NCI-H345 treated with DMSO at 0.1 percent for 48 hours (cell line): Measurements from ENCODE around the gene PCDHB16.
"Not testable (repeated sequence)": the region's sequence is repeated elsewhere in the genome, so short reads cannot be mapped to it uniquely, and the experiment has no call there.

Experiments used
- DNase-seq: peaks from one replicate; lab custom pipeline; 2025; ENCODE audit not compliant: unreplicated experiment; lab: John Stamatoyannopoulos, UW

The PCDHB16 gene

DNA sequence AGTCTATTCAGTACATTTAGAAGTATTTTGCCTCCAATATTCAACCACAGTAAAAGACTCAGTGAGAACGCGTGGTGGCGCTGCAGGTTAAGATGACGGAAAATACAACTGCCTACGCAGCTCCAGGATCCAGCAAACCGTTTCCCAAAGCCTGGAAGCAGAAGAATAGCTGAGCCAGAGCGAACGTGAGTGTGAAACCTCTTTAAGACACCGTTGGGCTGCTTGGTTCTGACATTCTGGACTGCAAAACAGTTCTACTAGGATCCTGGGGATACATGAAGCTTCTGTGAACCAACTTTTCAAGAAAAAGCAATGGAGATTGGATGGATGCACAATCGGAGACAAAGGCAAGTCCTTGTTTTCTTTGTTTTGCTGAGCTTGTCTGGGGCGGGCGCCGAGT, at the start of gene PCDHB16:
PCDHB16 (plus strand) TSS at position 140 of the 400 bp plus-strand sequence; CDS start at position 313, 173 bp downstream.
- DNase-seq: no peak

DNA sequence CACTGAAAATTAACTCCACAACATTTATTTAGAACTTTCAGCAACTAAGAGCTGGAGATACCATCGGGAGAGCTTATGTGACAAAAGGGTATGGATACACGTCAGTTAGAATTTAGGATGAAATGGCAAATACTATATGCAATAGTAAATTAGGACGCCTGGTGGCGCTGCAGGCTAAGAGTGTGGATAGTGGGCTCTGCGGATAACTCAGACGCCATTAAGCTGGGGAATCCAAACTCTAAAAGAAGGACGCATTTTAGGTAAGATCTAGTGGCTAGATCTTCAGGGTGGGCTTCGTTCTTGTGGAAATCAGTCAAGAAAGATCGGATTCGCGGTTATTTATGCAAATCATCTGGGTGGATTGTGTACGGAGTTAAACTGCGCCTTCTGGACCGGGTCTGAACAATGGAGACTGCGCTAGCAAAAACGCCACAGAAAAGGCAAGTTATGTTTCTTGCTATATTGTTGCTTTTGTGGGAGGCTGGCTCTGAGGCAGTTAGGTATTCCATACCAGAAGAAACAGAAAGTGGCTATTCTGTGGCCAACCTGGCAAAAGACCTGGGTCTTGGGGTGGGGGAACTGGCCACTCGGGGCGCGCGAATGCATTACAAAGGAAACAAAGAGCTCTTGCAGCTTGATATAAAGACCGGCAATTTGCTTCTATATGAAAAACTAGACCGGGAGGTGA, 47.0 kb upstream of the PCDHB16 start, which contains the start of gene PCDHB5:
PCDHB5 (plus strand) TSS at position 177 of the 688 bp plus-strand sequence; CDS start at position 406, 229 bp downstream.
- DNase-seq: no peak

DNA sequence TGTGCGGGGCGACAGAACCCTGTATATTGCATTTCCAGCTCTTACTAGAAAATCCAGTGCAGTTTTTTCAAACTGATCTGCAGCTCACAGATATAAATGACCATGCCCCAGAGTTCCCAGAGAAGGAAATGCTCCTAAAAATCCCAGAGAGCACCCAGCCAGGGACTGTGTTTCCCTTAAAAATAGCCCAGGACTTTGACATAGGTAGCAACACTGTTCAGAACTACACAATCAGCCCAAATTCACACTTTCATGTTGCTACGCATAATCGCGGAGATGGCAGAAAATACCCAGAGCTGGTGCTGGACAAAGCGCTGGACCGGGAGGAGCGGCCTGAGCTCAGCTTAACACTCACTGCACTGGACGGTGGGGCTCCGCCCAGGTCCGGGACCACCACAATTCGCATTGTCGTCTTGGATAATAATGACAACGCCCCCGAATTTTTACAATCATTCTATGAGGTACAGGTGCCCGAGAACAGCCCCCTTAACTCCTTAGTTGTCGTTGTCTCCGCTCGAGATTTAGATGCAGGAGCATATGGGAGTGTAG, 46.4 kb upstream of the PCDHB16 start:
- DNase-seq: no peak

GRCh38 chr5:141137346-141137745, 44.8 kb upstream of the PCDHB16 start:
- not testable (repeated sequence) for DNase-seq

DNA sequence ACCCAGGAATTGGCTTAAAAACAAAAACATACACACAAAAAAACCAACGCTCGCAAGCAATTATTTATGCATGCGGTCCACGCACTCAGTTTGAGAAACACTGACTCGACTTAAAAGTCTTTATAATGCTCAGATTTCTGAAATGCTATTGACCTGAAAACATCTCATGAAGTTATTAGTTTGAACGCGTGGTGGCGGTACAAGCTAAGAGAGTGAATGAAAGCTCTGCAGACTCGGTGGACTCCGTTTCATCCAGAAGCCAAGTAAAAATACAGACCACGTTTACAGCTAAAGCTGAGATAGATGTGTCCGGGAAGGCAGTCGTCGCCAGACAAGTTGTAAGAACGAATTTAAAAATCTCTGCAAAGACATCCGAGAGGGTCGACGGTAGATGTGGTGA, 32.4 kb upstream of the PCDHB16 start, which contains the start of gene PCDHB6:
PCDHB6 (plus strand) TSS at position 246 of the 400 bp plus-strand sequence. CDS start 201 bp downstream, outside the sequence.
- DNase-seq: no peak

- DNase-seq: no peak
Measured at GRCh38 chr5:141150224-141150992, 31.8 kb upstream of the PCDHB16 start.

GRCh38 chr5:141150993-141151325, 31.2 kb upstream of the PCDHB16 start:
- DNase-seq: no peak

DNA sequence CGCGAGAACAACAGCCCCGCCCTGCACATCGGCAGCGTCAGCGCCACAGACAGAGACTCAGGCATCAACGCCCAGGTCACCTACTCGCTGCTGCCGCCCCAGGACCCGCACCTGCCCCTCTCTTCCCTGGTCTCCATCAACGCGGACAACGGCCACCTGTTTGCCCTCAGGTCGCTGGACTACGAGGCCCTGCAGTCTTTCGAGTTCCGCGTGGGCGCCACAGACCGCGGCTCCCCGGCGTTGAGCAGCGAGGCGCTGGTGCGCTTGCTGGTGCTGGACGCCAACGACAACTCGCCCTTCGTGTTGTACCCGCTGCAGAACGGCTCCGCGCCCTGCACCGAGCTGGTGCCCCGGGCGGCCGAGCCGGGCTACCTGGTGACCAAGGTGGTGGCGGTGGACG, 30.6 kb upstream of the PCDHB16 start:
- not testable (repeated sequence) for DNase-seq

- not testable (repeated sequence) for DNase-seq
Measured at GRCh38 chr5:141152096-141152495, 30.1 kb upstream of the PCDHB16 start.

DNA sequence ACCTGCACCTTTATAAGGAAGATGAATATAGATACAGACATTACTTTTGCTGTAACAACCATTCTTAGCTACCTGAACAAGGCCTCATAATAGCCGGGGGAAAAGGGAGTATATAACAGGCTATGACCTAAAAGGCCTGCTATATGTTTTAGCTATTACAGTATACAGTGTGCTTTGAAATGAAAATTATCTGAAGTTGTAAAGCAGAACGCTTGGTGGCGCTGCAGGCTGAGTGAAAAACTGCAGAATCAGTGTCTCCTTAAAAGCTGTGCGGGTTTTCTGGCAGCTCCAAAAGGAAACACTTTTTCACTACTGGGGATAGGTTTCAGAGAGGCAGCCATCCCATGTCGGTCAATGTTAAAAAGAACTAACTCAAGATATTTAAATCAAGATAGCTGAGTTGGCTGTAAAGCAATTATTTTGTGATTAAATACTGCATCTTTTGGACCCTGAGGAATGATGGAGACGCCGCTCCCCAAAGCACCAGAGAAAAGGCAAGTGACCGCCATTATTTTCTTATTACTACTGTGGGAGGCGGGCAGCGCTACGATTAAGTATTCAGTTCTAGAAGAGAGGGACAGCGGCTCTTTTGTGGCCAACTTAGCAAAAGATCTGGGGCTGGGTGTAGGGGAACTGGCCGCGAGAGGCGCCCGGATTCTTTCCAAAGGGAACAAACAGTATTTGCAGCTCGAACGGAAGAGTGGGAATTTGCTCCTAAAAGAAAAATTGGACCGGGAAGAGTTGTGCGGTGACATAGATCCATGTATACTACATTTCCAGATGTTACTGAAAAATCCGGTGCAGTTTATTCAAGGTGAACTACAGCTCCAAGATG, 26.4 kb upstream of the PCDHB16 start:
- DNase-seq: no peak

- not testable (repeated sequence) for DNase-seq
Measured at GRCh38 chr5:141157356-141157755, 24.8 kb upstream of the PCDHB16 start.

DNA sequence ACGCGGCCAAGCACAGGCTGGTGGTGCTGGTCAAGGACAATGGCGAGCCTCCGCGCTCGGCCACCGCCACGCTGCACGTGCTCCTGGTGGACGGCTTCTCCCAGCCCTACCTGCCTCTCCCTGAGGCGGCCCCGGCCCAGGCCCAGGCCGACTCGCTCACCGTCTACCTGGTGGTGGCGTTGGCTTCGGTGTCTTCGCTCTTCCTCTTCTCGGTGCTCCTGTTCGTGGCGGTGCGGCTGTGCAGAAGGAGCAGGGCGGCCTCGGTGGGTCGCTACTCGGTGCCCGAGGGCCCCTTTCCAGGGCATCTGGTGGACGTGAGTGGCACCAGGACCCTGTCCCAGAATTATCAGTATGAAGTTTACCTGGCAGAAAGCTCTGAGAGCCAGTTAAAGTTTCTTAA, 24.3 kb upstream of the PCDHB16 start:
- not testable (repeated sequence) for DNase-seq

GRCh38 chr5:141172381-141173204, 9.6 kb upstream of the PCDHB16 start, which contains the start of gene PCDHB7:
Gene PCDHB7, plus strand, starts transcription at chr5:141172644. Its CDS starts 192 bp downstream, at chr5:141172836.
- no peak for DNase-seq

- DNase-seq: not testable (repeated sequence)
Measured at GRCh38 chr5:141174291-141175104, 7.7 kb upstream of the PCDHB16 start.

- no peak for DNase-seq
Measured at GRCh38 chr5:141175933-141176332, 6.3 kb upstream of the PCDHB16 start.

DNA sequence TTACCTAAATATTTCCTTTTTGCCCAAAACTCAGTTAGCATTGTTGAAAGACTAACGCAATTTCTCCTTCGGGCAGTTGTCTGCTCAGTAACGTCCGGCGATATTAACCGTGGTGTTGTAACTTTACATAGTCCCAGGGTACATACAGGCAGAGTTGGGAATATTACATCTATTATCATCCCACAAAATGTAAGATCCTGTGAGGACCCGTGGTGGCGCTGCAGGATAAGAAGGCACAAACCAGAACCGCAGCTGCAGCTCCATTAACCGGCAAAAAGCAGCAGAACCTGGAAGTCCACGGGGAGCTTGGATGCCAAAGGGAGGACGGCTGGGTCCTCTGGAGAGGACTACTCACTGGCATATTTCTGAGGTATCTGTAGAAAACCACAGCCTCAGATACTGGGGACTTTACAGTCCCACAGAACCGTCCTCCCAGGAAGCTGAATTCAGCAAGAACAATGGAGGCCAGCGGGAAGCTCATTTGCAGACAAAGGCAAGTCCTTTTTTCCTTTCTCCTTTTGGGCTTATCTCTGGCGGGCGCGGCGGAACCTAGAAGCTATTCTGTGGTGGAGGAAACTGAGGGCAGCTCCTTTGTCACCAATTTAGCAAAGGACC, 4.5 kb upstream of the PCDHB16 start, which contains the start of gene PCDHB8:
PCDHB8 (plus strand) TSS at position 214 of the 615 bp plus-strand sequence; CDS start at position 459, 245 bp downstream.
- not testable (repeated sequence) for DNase-seq

DNA sequence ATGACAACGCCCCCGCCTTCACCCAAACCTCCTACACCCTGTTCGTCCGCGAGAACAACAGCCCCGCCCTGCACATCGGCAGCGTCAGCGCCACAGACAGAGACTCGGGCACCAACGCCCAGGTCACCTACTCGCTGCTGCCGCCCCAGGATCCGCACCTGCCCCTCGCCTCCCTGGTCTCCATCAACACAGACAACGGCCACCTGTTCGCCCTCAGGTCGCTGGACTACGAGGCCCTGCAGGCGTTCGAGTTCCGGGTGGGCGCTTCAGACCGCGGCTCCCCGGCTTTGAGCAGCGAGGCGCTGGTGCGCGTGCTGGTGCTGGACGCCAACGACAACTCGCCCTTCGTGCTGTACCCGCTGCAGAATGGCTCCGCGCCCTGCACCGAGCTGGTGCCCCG, 2.8 kb upstream of the PCDHB16 start:
- DNase-seq: not testable (repeated sequence)

- DNase-seq: not testable (repeated sequence)
Measured at GRCh38 chr5:141179876-141180275, 2.3 kb upstream of the PCDHB16 start.
